Liver (tissue), 9 donors: Measurements from ENCODE around the gene CSRP1. TPM values are rescaled to one million over a fixed set of nuclear protein-coding genes. Genes with fewer than 3 reads are reported as not detected.

ENCODE experiments used
- DNase-seq: peaks from one replicate; pipeline ENCODE4 v3.0.0-alpha.2; 2017; ENCODE audit warnings: low spot score
- H3K27ac ChIP-seq, 2 donors: one replicate each; pipeline ENCODE4 v1.7.0; 2013; ENCODE audit warnings: inconsistent platforms in 2 of 2, low read length in 2 of 2, control low read depth in 1 of 2, low read depth in 1 of 2, mild to moderate bottlenecking in 1 of 2
- H3K27me3 ChIP-seq, 4 donors: one replicate each; pipeline versions ENCODE4 v1.6.1 to v1.7.0; 2013; ENCODE audit warnings: low read length in 3 of 4, inconsistent platforms in 1 of 4, mild to moderate bottlenecking in 1 of 4, moderate library complexity in 1 of 4; ENCODE audit not compliant: control insufficient read depth in 4 of 4, insufficient read depth in 4 of 4
- H3K36me3 ChIP-seq, 4 donors: one replicate each; pipeline versions ENCODE4 v1.6.1 to v1.7.0; 2013; ENCODE audit warnings: low read length in 3 of 4, mild to moderate bottlenecking in 3 of 4, low read depth in 1 of 4, moderate library complexity in 1 of 4; ENCODE audit not compliant: control insufficient read depth in 4 of 4, insufficient read depth in 3 of 4
- H3K4me1 ChIP-seq, 4 donors: one replicate each; pipeline versions ENCODE4 v1.6.1 to v1.7.0; 2013; ENCODE audit warnings: low read length in 3 of 4, mild to moderate bottlenecking in 3 of 4, moderate library complexity in 1 of 4; ENCODE audit not compliant: control insufficient read depth in 4 of 4, insufficient read depth in 4 of 4
- H3K4me3 ChIP-seq, 3 donors: one replicate each; pipeline versions ENCODE4 v1.6.1 to v1.7.0; 2013; ENCODE audit warnings: low read length in 3 of 3, control low read depth in 1 of 3, low read depth in 1 of 3, mild to moderate bottlenecking in 1 of 3
- H3K9ac ChIP-seq, 2 donors: one replicate each; pipeline ENCODE4 v1.7.0; 2013; ENCODE audit warnings: low read length in 2 of 2, mild to moderate bottlenecking in 2 of 2, moderate library complexity in 2 of 2, control low read depth in 1 of 2, low read depth in 1 of 2
- H3K9me3 ChIP-seq, 4 donors: one replicate each; pipeline versions ENCODE4 v1.6.1 to v1.7.0; 2013; ENCODE audit warnings: low read length in 3 of 4; ENCODE audit not compliant: control insufficient read depth in 4 of 4
- ATF3 ChIP-seq: IDR thresholded peaks from 2 replicates; pipeline ENCODE4 v1.6.1; 2016; ENCODE audit warnings: antibody characterized with exemption
- CTCF ChIP-seq: fragments of 150-350 bp; IDR thresholded peaks from 2 replicates; pipeline ENCODE4 v1.5.1; 2017; ENCODE audit warnings: improper control_type of control experiment, low read depth, low read length; ENCODE audit not compliant: missing input control
- EGR1 ChIP-seq, 2 donors: IDR thresholded peaks; 2 replicates each; pipeline ENCODE4 v1.6.1; 2016 to 2018; ENCODE audit warnings: antibody characterized with exemption in 2 of 2, low read depth in 2 of 2
- FOXA1 ChIP-seq: IDR thresholded peaks from 2 replicates; pipeline ENCODE4 v1.6.1; 2016; ENCODE audit warnings: antibody characterized with exemption
- FOXA2 ChIP-seq: IDR thresholded peaks from 2 replicates; pipeline ENCODE4 v1.6.1; 2016; ENCODE audit warnings: antibody characterized with exemption
- GABPA ChIP-seq, 2 donors: IDR thresholded peaks in 1 of 2; conservative IDR thresholded peaks in 1 of 2; 2 replicates each; pipeline ENCODE4 v1.6.1; 2016; ENCODE audit warnings: antibody characterized with exemption in 2 of 2, mild to moderate bottlenecking in 1 of 2, moderate library complexity in 1 of 2
- HNF4A ChIP-seq, 2 donors: conservative IDR thresholded peaks; 2 replicates each; pipeline ENCODE4 v1.6.1; 2016; ENCODE audit warnings: antibody characterized with exemption in 2 of 2, mild to moderate bottlenecking in 2 of 2
- HNF4G ChIP-seq: IDR thresholded peaks from 2 replicates; pipeline ENCODE4 v1.6.1; 2016; ENCODE audit warnings: antibody characterized with exemption
- JUND ChIP-seq, 2 donors: IDR thresholded peaks; 2 replicates each; pipeline ENCODE4 v1.6.1; 2016; ENCODE audit warnings: antibody characterized with exemption in 2 of 2
- MAX ChIP-seq: IDR thresholded peaks from 2 replicates; pipeline ENCODE4 v1.6.1; 2016; ENCODE audit warnings: antibody characterized with exemption
- NR2F2 ChIP-seq: IDR thresholded peaks from 2 replicates; pipeline ENCODE4 v1.6.1; 2016; ENCODE audit warnings: antibody characterized with exemption
- REST ChIP-seq: IDR thresholded peaks from 2 replicates; pipeline ENCODE4 v1.6.1; 2016; ENCODE audit warnings: antibody characterized with exemption, mild to moderate bottlenecking
- RXRA ChIP-seq, 2 donors: IDR thresholded peaks; 2 replicates each; pipeline ENCODE4 v1.6.1; 2017 to 2018; ENCODE audit warnings: antibody characterized with exemption in 2 of 2, mild to moderate bottlenecking in 1 of 2
- SP1 ChIP-seq: IDR thresholded peaks from 2 replicates; pipeline ENCODE4 v1.6.1; 2018; ENCODE audit warnings: antibody characterized with exemption, mild to moderate bottlenecking
- TAF1 ChIP-seq: conservative IDR thresholded peaks from 2 replicates; pipeline ENCODE4 v1.6.1; 2016; ENCODE audit warnings: antibody characterized with exemption, mild to moderate bottlenecking
- YY1 ChIP-seq: IDR thresholded peaks from 2 replicates; pipeline ENCODE4 v1.6.1; 2016; ENCODE audit warnings: antibody characterized with exemption, mild to moderate bottlenecking
- ZBTB33 ChIP-seq: IDR thresholded peaks from 2 replicates; pipeline ENCODE4 v1.6.1; 2016; ENCODE audit warnings: antibody characterized with exemption
- WGBS: extraction: QIAGEN DNeasy Blood & Tissue Kit; methylation state at CpG from one replicate; pipeline ENCODE4 v1.1.7; 2013; 5-methylcytosine and 5-hydroxymethylcytosine counted together
- polyA plus RNA-seq, 2 donors: library from polyadenylated mRNA; stranded (reverse) in 1 of 2; unstranded in 1 of 2; fragments of 200-250 nt in 1 of 2; fragments of >200 nt in 1 of 2; fragmentation: Nextera tagmentation in 1 of 2; extraction: Ambion mirVana in 1 of 2; gene quantifications; one replicate each; pipeline versions ENCODE4 v1.2.1 to v1.2.3, GENCODE V29; 2013 to 2015
- total RNA-seq, 2 donors: library from RNA; depleted of rRNA; stranded (reverse); fragments of >200 nt; gene quantifications; one replicate each; pipeline ENCODE4 v1.2.3, GENCODE V29; 2014
- donor health status: healthy.
- donor health status: healthy.
- donor health status: healthy.
- donor health status: healthy.
- donor health status: healthy.

The CSRP1 gene
- total and polyA plus RNA-seq, 4 donors, result 42.7 to 96.9 (median 68.3) TPM

- H3K27ac ChIP-seq, result peak within 1 kb of the TSS; percentile 28 to 54
- DNase-seq, result no peak
- TF ChIP-seq TAF1, result no peak
- no peaks in the 10 kb centered on the region for H3K9me3 ChIP-seq
- H3K9ac ChIP-seq, result no peak within 1 kb of the TSS
- H3K4me3 ChIP-seq, result peak within 1 kb of the TSS in 2 of 3 donors; percentile 7 to 55
- peaks cover 0 to 13% (median 4%) of the 10 kb centered on the region in 4 donors for H3K4me1 ChIP-seq
- H3K27me3 ChIP-seq, result peaks cover 0 to 7% (median 1%) of the 10 kb centered on the region in 4 donors
- WGBS, result 3% methylated on average over 76 of the region's 76 CpGs
- H3K36me3 ChIP-seq, result no peaks in the 10 kb centered on the region
Measured at GRCh38 chr1:201468844-201469644, 37.9 kb downstream of the CSRP1 start, which contains the start of gene PHLDA3. Gene PHLDA3, minus strand, starts transcription at chr1:201469188. Its CDS starts 402 bp downstream, at chr1:201468786.

- Histone ChIP-seq H3K4me1 (peaks cover 0 to 13% (median 4%) of the 10 kb centered on the region in 4 donors), H3K27ac (peak overlapping the region; percentile 28 to 54), H3K9me3 (no peaks in the 10 kb centered on the region), H3K9ac (no peak overlapping the region), H3K36me3 (no peaks in the 10 kb centered on the region), H3K4me3 (peak overlapping the region in 2 of 3 donors; percentile 7 to 55), H3K27me3 (peaks cover 0 to 7% (median 1%) of the 10 kb centered on the region in 4 donors)
- no peak for DNase-seq
- 8% methylated on average over 44 of the region's 44 CpGs for WGBS
- TF ChIP-seq FOXA2 (no peak), MAX (no peak), YY1 (no peak), SP1 (no peak), HNF4A (conservative IDR thresholded peaks at IDR 0.05) (no peak), FOXA1 (no peak), EGR1 (IDR thresholded peaks at IDR 0.05; ENCODE audit: low read depth in 2 of 2) (no peak), HNF4G (no peak), ZBTB33 (no peak), RXRA (IDR thresholded peaks at IDR 0.05) (no peak), TAF1 (no peak), GABPA (IDR thresholded peaks at IDR 0.05 in 1 of 2, conservative IDR thresholded peaks at IDR 0.05 in 1 of 2) (no peak), NR2F2 (no peak), JUND (IDR thresholded peaks at IDR 0.05) (no peak), CTCF (no peak), REST (no peak), ATF3 (no peak)
Measured at GRCh38 chr1:201468501-201468843, 38.5 kb downstream of the CSRP1 start.
